Activated CD4-positive, alpha-beta T cell treated with anti-CD3 and anti-CD28 coated beads for 36 hours (primary cell): ENCODE results near the gene TVP23A. TPM values are rescaled to one million over a fixed set of nuclear protein-coding genes. Genes with fewer than 3 reads are reported as not detected.
"Not testable (repeated sequence)": the region's sequence is repeated elsewhere in the genome, so short reads cannot be mapped to it uniquely, and the experiment has no call there.

Experiments used
- ATAC-seq: fragments of 200-7000 bp; cut with Tn5 transposase; one replicate; pipeline ENCODE4 v1.10.0; 2021; ENCODE audit warnings: mild to moderate bottlenecking, moderate library complexity
- CTCF ChIA-PET: fragments of 350-600 bp; sonication (Branson Sonifier 250); formaldehyde crosslinking; loops from one replicate; lab custom pipeline; 2021; ENCODE audit warnings: antibody characterized with exemption; lab: Charles Lee
- POLR2A ChIA-PET: fragments of 350-600 bp; sonication (Branson Sonifier 250); formaldehyde crosslinking; loops from one replicate; lab custom pipeline; 2021; ENCODE audit warnings: antibody characterized with exemption, inconsistent platforms; lab: Charles Lee
- DNase-seq: peaks from one replicate; pipeline ENCODE4 v3.0.0-alpha.2; 2020
- H3K27ac Mint-ChIP-seq: one replicate; pipeline ENCODE4 v1.8.0; 2021; ENCODE audit warnings: mixed read lengths
- H3K27me3 Mint-ChIP-seq: one replicate; pipeline ENCODE4 v1.8.0; 2021; ENCODE audit warnings: mixed read lengths
- H3K36me3 Mint-ChIP-seq: one replicate; pipeline ENCODE4 v1.8.0; 2021; ENCODE audit warnings: low read depth, mixed read lengths
- H3K4me1 Mint-ChIP-seq: one replicate; pipeline ENCODE4 v1.8.0; 2021; ENCODE audit warnings: mixed read lengths
- H3K4me3 Mint-ChIP-seq: one replicate; pipeline ENCODE4 v1.8.0; 2021; ENCODE audit warnings: mild to moderate bottlenecking, moderate library complexity, mixed read lengths
- H3K9me3 Mint-ChIP-seq: one replicate; pipeline ENCODE4 v1.8.0; 2021; ENCODE audit warnings: low read depth, mixed read lengths
- intact Hi-C, 2 experiments: fragments of 100-400 bp; cut with DNase I in 1 of 2; cut with micrococcal nuclease in 1 of 2; formaldehyde crosslinking; loops; one replicate each; pipeline versions ENCODE4 v1.14.2 to v1.15.1; 2022 to 2024; cut with DNase I, micrococcal nuclease
- total RNA-seq, 2 experiments: library from RNA; stranded (reverse); gene quantifications; one replicate each; pipeline ENCODE4 v1.2.3, GENCODE V29; 2021

TVP23A gene
- total RNA-seq, 2 experiments from 2014 or later: 0.09 TPM; not detected in 1

- CTCF ChIA-PET: interaction anchor here (0.6 to 1.4 kb wide), 9 partner anchors 11 to 1605 kb away, joined by 3 to 5 read pairs (median 3); partner anchors contain the start of genes CIITA and TXNDC11
- H3K4me1 Mint-ChIP-seq: peaks cover 32% of the 10 kb centered on the region
- no peaks in the 10 kb centered on the region for H3K27me3 Mint-ChIP-seq
- H3K4me3 Mint-ChIP-seq: peak overlapping the region; percentile 75
- no peak for ATAC-seq
- H3K9me3 Mint-ChIP-seq: no peaks in the 10 kb centered on the region
- intact Hi-C loops: loop anchor here (1.0 to 5.0 kb wide), 11 partner anchors 174 to 1947 kb away; partner anchors contain the start of genes DEXI (in 2 of the 2), ATF7IP2 (in 1 of the 2), CLEC16A (in 1 of the 2) and HAPSTR1 (in 1 of the 2)
- H3K36me3 Mint-ChIP-seq: peaks cover 19% of the 10 kb centered on the region
- DNase-seq: no peak
- H3K27ac Mint-ChIP-seq: peak overlapping the region; percentile 98
- POLR2A ChIA-PET: interaction anchor here (0.7 to 1.4 kb wide), 3 partner anchors 171 to 198 kb away, joined by 4 to 5 read pairs (median 4); partner anchors contain the start of gene DEXI
Observed at GRCh38 chr16:10744370-10745030, 74.1 kb downstream of the TVP23A start.

GRCh38 chr16:10743610-10744369 is 74.8 kb downstream of the TVP23A start, which contains the start of gene NUBP1:
TSS of gene NUBP1 (plus strand) at chr16:10743842. CDS start at chr16:10743864, 22 bp downstream.
- peak; percentile 100 for DNase-seq
- Mint-ChIP-seq H3K4me1 (peaks cover 30% of the 10 kb centered on the region), H3K27ac (peak within 1 kb of the TSS; percentile 98), H3K36me3 (peaks cover 14% of the 10 kb centered on the region), H3K9me3 (no peaks in the 10 kb centered on the region), H3K27me3 (no peaks in the 10 kb centered on the region), H3K4me3 (peak within 1 kb of the TSS; percentile 75)
- intact Hi-C loops: loop anchor here (1.0 to 5.0 kb wide), 12 partner anchors 175 to 1946 kb away; partner anchors contain the start of genes DEXI (in 2 of the 2), ATF7IP2 (in 1 of the 2), CLEC16A (in 1 of the 2) and HAPSTR1 (in 1 of the 2)
- POLR2A ChIA-PET: interaction anchor here (0.7 to 1.4 kb wide), 3 partner anchors 172 to 199 kb away, joined by 4 to 5 read pairs (median 4); partner anchors contain the start of gene DEXI
- CTCF ChIA-PET: interaction anchor here (0.6 to 1.4 kb wide), 9 partner anchors 11 to 1604 kb away, joined by 3 to 5 read pairs (median 3); partner anchors contain the start of genes CIITA and TXNDC11
- ATAC-seq: peak; percentile 95

- intact Hi-C loops: loop anchor here (1.0 to 5.0 kb wide), 6 partner anchors 199 to 1946 kb away; partner anchors contain the start of genes CLEC16A (in 1 of the 2), DEXI (in 1 of the 2), PMM2 (in 1 of the 2) and SNX29 (in 1 of the 2)
- Mint-ChIP-seq H3K4me3 (peak overlapping the region; percentile 75), H3K27me3 (no peaks in the 10 kb centered on the region), H3K36me3 (peaks cover 10% of the 10 kb centered on the region), H3K4me1 (peaks cover 34% of the 10 kb centered on the region), H3K9me3 (no peaks in the 10 kb centered on the region), H3K27ac (peak overlapping the region; percentile 98)
- ChIA-PET POLR2A (no interaction called here), CTCF (interaction anchor here (0.6 kb wide), 1 partner anchor 69 kb away, joined by 3 read pairs; no protein-coding TSS in a partner anchor)
- DNase-seq (no peak), ATAC-seq (no peak)
Observed at GRCh38 chr16:10743227-10743609, 75.4 kb downstream of the TVP23A start.

- Mint-ChIP-seq H3K27me3 (no peaks in the 10 kb centered on the region), H3K9me3 (no peaks in the 10 kb centered on the region), H3K4me3 (no peak overlapping the region), H3K4me1 (peaks cover 47% of the 10 kb centered on the region), H3K27ac (no peak overlapping the region), H3K36me3 (peaks cover 6% of the 10 kb centered on the region)
- DNase-seq: no peak
- ChIA-PET CTCF (interaction anchor here (0.6 kb wide), 1 partner anchor 273 kb away, joined by 3 read pairs; no protein-coding TSS in a partner anchor), POLR2A (no interaction called here)
- intact Hi-C loops: loop anchor here (5.0 kb wide), 5 partner anchors 200 to 1945 kb away; partner anchors contain the start of genes CLEC16A (in 1 of the 2), DEXI (in 1 of the 2), PMM2 (in 1 of the 2) and TMEM186 (in 1 of the 2)
- no peak for ATAC-seq
Observed at GRCh38 chr16:10741844-10742243, 76.8 kb downstream of the TVP23A start.

- POLR2A ChIA-PET, H3K27ac Mint-ChIP-seq, ATAC-seq, DNase-seq, H3K4me3 Mint-ChIP-seq, H3K36me3 Mint-ChIP-seq, CTCF ChIA-PET, H3K9me3 Mint-ChIP-seq, H3K27me3 Mint-ChIP-seq: not testable (repeated sequence)
- peaks cover 47% of the 10 kb centered on the region for H3K4me1 Mint-ChIP-seq
- intact Hi-C loops: loop anchor here (5.0 kb wide), 5 partner anchors 201 to 1944 kb away; partner anchors contain the start of genes CLEC16A (in 1 of the 2), DEXI (in 1 of the 2), PMM2 (in 1 of the 2) and TMEM186 (in 1 of the 2)
Observed at GRCh38 chr16:10741249-10741648, 77.3 kb downstream of the TVP23A start.

GRCh38 chr16:10740845-10741208 is 77.8 kb downstream of the TVP23A start:
- intact Hi-C loops: loop anchor here (5.0 kb wide), 5 partner anchors 201 to 1944 kb away; partner anchors contain the start of genes CLEC16A (in 1 of the 2), DEXI (in 1 of the 2), PMM2 (in 1 of the 2) and TMEM186 (in 1 of the 2)
- H3K36me3 Mint-ChIP-seq: peaks cover 4% of the 10 kb centered on the region
- no peaks in the 10 kb centered on the region for H3K27me3 Mint-ChIP-seq
- ChIA-PET CTCF (no interaction called here), POLR2A (no interaction called here)
- H3K9me3 Mint-ChIP-seq: no peaks in the 10 kb centered on the region
- H3K4me3 Mint-ChIP-seq: no peak overlapping the region
- no peak overlapping the region for H3K27ac Mint-ChIP-seq
- no peak for ATAC-seq
- H3K4me1 Mint-ChIP-seq: peaks cover 45% of the 10 kb centered on the region
- no peak for DNase-seq

- CTCF ChIA-PET: interaction anchor here (6.3 kb wide), 1 partner anchor 227 kb away, joined by 71 read pairs; no protein-coding TSS in a partner anchor
- POLR2A ChIA-PET: no interaction called here
- DNase-seq (no peak), ATAC-seq (no peak)
- H3K27ac Mint-ChIP-seq: no peak overlapping the region
- H3K4me1 Mint-ChIP-seq: peaks cover 40% of the 10 kb centered on the region
- H3K9me3 Mint-ChIP-seq: no peaks in the 10 kb centered on the region
- no peak overlapping the region for H3K4me3 Mint-ChIP-seq
- intact Hi-C loops: loop anchor here (2.0 to 10.0 kb wide), 7 partner anchors 131 to 1943 kb away; partner anchors contain the start of genes CLEC16A (in 1 of the 2), DEXI (in 1 of the 2), PMM2 (in 1 of the 2) and TMEM186 (in 1 of the 2)
- no peaks in the 10 kb centered on the region for H3K36me3 Mint-ChIP-seq
- H3K27me3 Mint-ChIP-seq: no peaks in the 10 kb centered on the region
Observed at GRCh38 chr16:10740000-10740844, 78.4 kb downstream of the TVP23A start.

- peak; percentile 79 for DNase-seq
- CTCF ChIA-PET: interaction anchor here (0.6 to 6.3 kb wide), 7 partner anchors 14 to 570 kb away, joined by 3 to 71 read pairs (median 3); no protein-coding TSS in a partner anchor
- peak; percentile 64 for ATAC-seq
- POLR2A ChIA-PET: interaction anchor here (0.6 kb wide), 1 partner anchor 199 kb away, joined by 3 read pairs; no protein-coding TSS in a partner anchor
- Mint-ChIP-seq H3K9me3 (no peaks in the 10 kb centered on the region), H3K27me3 (no peaks in the 10 kb centered on the region), H3K27ac (no peak overlapping the region), H3K4me3 (no peak overlapping the region), H3K36me3 (no peaks in the 10 kb centered on the region), H3K4me1 (peaks cover 34% of the 10 kb centered on the region)
- intact Hi-C loops: loop anchor here (1.0 to 10.0 kb wide), 3 partner anchors 132 to 424 kb away; no protein-coding TSS in a partner anchor
Observed at GRCh38 chr16:10738231-10739077, 80.1 kb downstream of the TVP23A start.

GRCh38 chr16:10737068-10737625 is 81.4 kb downstream of the TVP23A start:
- Mint-ChIP-seq H3K9me3 (peaks cover 3% of the 10 kb centered on the region), H3K27me3 (no peaks in the 10 kb centered on the region), H3K27ac (no peak overlapping the region), H3K4me1 (peaks cover 29% of the 10 kb centered on the region), H3K36me3 (no peaks in the 10 kb centered on the region), H3K4me3 (peak overlapping the region; percentile 36)
- ChIA-PET POLR2A (no interaction called here), CTCF (interaction anchor here (0.6 to 6.3 kb wide), 19 partner anchors 13 to 1695 kb away, joined by 3 to 71 read pairs (median 4); partner anchors contain the start of gene TEKT5)
- intact Hi-C loops: loop anchor here (1.0 to 10.0 kb wide), 8 partner anchors 20 to 481 kb away; no protein-coding TSS in a partner anchor
- ATAC-seq (peak; percentile 46), DNase-seq (peak; percentile 77)
